ENCODE results near the gene SEPTIN3. TPM values are rescaled to one million over a fixed set of nuclear protein-coding genes. Genes with fewer than 3 reads are reported as not detected.
"Not testable (repeated sequence)": the region's sequence is repeated elsewhere in the genome, so short reads cannot be mapped to it uniquely, and the experiment has no call there.

Gene SEPTIN3
- total RNA-seq, 1 donor from 2014 or later = 24.4 TPM

DNA sequence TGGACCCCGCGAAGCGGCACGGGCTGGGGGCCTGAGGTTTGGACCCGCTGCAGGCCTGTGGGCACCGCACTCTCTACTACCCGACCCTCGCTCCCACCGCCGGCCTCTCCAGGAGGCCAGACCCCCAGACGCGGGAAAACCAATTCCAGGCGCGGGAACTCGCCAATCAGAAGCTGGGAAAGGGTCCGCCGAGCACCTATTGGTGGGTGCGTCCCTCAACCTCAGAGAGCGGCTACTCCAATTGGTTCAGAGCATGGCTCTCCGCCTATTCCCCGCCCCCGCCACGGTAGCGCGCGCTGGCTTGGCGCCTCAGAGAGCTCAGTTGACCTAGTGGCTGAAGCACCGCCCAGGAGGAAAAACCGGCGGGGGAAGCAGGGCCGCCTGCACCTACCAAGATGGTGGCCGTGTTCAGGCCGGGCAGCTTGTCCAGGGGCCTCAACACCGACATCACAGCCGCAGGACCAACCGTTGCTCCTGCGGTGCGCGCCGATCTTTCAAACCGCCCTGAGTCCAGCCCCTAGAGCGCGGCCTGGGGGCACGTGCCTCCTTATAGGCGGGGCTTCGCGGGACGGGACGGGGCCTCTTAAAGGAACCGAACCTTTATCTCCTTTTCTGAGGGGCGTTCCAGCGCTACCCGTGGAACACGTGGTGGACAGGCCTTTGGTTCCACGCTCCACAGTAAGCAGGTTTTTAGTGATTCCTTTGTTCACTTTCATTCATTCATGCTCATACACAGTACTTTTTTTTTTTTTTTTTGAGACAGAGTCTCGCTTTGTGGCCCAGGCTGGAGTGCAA, 22.4 kb upstream of the SEPTIN3 start, which contains the start of gene CENPM:
Gene CENPM (minus strand): TSS at position 524 of the 795 bp plus-strand sequence. CDS start 76 bp downstream, at position 448.
- no peaks in the 10 kb centered on the region for H3K27me3 Mint-ChIP-seq
- TF ChIP-seq, protein P1, sequence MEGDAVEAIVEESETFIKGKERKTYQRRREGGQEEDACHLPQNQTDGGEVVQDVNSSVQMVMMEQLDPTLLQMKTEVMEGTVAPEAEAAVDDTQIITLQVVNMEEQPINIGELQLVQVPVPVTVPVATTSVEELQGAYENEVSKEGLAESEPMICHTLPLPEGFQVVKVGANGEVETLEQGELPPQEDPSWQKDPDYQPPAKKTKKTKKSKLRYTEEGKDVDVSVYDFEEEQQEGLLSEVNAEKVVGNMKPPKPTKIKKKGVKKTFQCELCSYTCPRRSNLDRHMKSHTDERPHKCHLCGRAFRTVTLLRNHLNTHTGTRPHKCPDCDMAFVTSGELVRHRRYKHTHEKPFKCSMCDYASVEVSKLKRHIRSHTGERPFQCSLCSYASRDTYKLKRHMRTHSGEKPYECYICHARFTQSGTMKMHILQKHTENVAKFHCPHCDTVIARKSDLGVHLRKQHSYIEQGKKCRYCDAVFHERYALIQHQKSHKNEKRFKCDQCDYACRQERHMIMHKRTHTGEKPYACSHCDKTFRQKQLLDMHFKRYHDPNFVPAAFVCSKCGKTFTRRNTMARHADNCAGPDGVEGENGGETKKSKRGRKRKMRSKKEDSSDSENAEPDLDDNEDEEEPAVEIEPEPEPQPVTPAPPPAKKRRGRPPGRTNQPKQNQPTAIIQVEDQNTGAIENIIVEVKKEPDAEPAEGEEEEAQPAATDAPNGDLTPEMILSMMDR (IDR thresholded peaks at IDR 0.05; ENCODE audit: unreplicated experiment) = no peak
- peaks cover 11% of the 10 kb centered on the region for H3K4me1 Mint-ChIP-seq (ENCODE audit: low read depth)
- peak; percentile 87 for DNase-seq (ENCODE audit: low spot score, unreplicated experiment)
- peak within 1 kb of the TSS; percentile 90 for H3K27ac Mint-ChIP-seq
- H3K4me3 Mint-ChIP-seq (ENCODE audit: low read depth) = peak within 1 kb of the TSS; percentile 85
- H3K9me3 Mint-ChIP-seq (ENCODE audit: low read depth) = no peaks in the 10 kb centered on the region
- peaks cover 3% of the 10 kb centered on the region for H3K36me3 Mint-ChIP-seq (ENCODE audit: insufficient read depth)

DNA sequence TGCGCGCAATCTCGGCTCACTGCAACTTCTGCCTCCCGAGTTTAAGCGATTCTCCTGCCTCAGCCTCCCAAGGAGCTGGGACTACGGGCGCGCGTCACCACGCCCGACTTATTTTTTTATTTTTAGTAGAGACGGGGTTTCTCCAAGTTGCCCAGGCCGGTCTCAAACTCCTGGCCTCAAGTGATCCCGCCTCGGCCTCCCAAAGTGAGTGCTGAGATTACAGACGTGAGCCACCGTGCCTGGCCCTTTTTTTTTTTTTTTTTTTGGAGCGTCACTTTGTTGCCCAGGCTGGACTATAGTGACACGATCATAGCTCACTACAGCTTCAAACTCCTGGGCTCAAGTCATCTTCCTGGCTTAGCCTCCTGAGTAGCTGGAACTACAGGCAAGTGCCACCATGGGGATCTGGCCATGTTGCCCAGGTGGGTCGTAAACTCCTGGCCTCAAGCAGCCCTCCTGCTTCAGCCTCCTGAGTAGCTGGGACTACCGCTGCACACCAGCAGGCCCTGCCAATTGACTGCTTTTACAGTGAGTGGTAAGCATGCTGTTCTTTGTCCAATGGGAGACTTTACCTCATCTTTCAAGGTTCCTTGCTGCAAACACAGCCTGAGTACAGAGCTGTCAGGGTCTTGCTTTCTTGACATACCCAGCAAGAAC, 21.7 kb upstream of the SEPTIN3 start:
- peak overlapping the region; percentile 85 for H3K4me3 Mint-ChIP-seq (ENCODE audit: low read depth)
- peaks cover 11% of the 10 kb centered on the region for H3K4me1 Mint-ChIP-seq (ENCODE audit: low read depth)
- no peaks in the 10 kb centered on the region for H3K27me3 Mint-ChIP-seq
- DNase-seq (ENCODE audit: low spot score, unreplicated experiment) = no peak
- H3K9me3 Mint-ChIP-seq (ENCODE audit: low read depth) = no peaks in the 10 kb centered on the region
- TF ChIP-seq, protein P1 (IDR thresholded peaks at IDR 0.05; ENCODE audit: unreplicated experiment) = no peak
- H3K27ac Mint-ChIP-seq = no peak overlapping the region
- H3K36me3 Mint-ChIP-seq (ENCODE audit: insufficient read depth) = peaks cover 3% of the 10 kb centered on the region

DNA sequence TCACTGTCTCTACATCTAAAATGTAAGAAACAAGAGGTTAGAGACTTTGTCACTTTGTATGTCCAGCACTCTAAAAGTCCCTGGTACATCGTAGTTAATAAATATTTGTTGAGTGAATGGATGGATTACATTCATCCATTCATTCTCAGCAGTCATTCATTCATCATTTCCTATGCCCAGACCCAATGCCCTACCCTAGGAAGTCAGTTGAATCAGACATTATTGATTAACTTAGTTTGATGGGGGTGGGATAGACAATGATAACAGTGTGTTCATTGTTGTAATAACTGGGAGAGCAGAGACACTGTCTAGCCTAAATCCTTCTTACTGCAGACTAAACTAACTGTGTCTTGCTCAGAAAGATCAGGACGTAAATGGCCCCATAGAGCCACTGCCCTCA, 21.1 kb upstream of the SEPTIN3 start:
- Mint-ChIP-seq H3K27ac (no peak overlapping the region), H3K4me1 (ENCODE audit: low read depth) (peaks cover 11% of the 10 kb centered on the region)
- TF ChIP-seq, protein P1 (IDR thresholded peaks at IDR 0.05; ENCODE audit: unreplicated experiment) = no peak

DNA sequence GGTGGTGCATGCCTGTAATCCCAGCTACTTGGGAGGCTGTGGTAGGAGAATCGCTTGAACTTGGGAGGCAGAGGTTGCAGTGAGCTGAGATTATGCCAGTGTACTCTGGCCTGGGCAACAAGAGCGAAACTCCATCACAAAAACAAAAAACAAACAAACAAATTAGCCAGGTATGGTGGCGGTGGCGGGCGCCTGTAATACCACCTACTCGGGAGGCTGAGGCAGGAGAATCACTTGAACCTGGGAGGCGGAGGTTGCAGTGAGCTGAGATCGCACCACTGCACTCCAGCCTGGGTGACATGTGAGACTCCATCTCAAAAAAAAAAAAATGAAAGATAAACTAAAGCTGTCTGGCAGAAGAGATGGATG, 20.3 kb upstream of the SEPTIN3 start:
- H3K4me3 Mint-ChIP-seq (ENCODE audit: low read depth); H3K27me3 Mint-ChIP-seq: not testable (repeated sequence)

More for the DNA sequence above, 21.1 kb upstream of the SEPTIN3 start:
- Mint-ChIP-seq H3K27me3 (no peaks in the 10 kb centered on the region), H3K36me3 (ENCODE audit: insufficient read depth) (peaks cover 3% of the 10 kb centered on the region), H3K9me3 (ENCODE audit: low read depth) (no peaks in the 10 kb centered on the region), H3K4me3 (ENCODE audit: low read depth) (no peak overlapping the region)
- no peak for DNase-seq (ENCODE audit: low spot score, unreplicated experiment)

DNA sequence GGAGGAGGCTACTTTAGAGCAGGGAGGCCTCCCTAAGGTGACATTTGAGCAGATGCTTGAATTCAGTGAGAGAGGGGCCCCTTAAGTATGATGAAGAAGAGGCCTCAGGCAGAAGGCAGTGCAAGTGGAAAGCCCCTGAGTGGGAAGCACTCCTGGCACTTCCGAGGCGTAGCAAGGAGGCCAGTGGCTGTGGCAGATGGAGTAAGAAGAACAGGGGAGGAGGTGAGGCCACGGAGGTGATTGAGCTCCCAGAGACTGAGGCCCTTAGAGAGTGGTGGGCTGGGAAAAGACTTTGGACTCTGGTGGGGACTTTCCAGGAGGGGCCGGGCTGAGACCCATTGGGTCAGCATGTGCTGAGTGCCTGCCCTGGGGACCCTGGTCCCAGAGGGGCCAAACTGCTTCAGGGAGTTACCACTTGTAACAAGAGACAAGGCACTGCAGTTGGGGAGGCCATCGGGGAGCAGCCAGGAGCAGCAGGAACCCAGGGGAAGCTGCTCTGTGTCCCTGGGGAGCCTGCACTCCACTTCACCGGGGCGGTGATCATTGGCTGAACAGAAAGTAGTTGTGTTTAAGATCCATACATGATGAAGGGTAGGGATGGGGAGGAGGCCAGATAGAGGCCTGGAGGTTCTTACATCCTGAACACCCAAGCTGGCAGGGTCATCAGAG, 19.8 kb upstream of the SEPTIN3 start:
- H3K27ac Mint-ChIP-seq = no peak overlapping the region
- peaks cover 11% of the 10 kb centered on the region for H3K4me1 Mint-ChIP-seq (ENCODE audit: low read depth)
- H3K36me3 Mint-ChIP-seq (ENCODE audit: insufficient read depth) = peaks cover 1% of the 10 kb centered on the region
- no peaks in the 10 kb centered on the region for H3K27me3 Mint-ChIP-seq
- DNase-seq (ENCODE audit: low spot score, unreplicated experiment) = no peak
- no peak overlapping the region for H3K4me3 Mint-ChIP-seq (ENCODE audit: low read depth)
- H3K9me3 Mint-ChIP-seq (ENCODE audit: low read depth) = no peaks in the 10 kb centered on the region
- TF ChIP-seq, protein P1 (IDR thresholded peaks at IDR 0.05; ENCODE audit: unreplicated experiment) = no peak

More for the DNA sequence above, 20.3 kb upstream of the SEPTIN3 start:
- DNase-seq (ENCODE audit: low spot score, unreplicated experiment); H3K27ac Mint-ChIP-seq; H3K36me3 Mint-ChIP-seq (ENCODE audit: insufficient read depth); H3K9me3 Mint-ChIP-seq (ENCODE audit: low read depth): not testable (repeated sequence)
- H3K4me1 Mint-ChIP-seq (ENCODE audit: low read depth) = peaks cover 11% of the 10 kb centered on the region
